GM18526 (cell line): ENCODE data around the gene SWT1.

ENCODE experiments used
- POLR2A ChIP-seq: IDR thresholded peaks from 3 replicates; pipeline ENCODE4 v1.6.1; 2011; ENCODE audit not compliant: insufficient read length; ENCODE audit errors: extremely low read depth

SWT1 gene

DNA sequence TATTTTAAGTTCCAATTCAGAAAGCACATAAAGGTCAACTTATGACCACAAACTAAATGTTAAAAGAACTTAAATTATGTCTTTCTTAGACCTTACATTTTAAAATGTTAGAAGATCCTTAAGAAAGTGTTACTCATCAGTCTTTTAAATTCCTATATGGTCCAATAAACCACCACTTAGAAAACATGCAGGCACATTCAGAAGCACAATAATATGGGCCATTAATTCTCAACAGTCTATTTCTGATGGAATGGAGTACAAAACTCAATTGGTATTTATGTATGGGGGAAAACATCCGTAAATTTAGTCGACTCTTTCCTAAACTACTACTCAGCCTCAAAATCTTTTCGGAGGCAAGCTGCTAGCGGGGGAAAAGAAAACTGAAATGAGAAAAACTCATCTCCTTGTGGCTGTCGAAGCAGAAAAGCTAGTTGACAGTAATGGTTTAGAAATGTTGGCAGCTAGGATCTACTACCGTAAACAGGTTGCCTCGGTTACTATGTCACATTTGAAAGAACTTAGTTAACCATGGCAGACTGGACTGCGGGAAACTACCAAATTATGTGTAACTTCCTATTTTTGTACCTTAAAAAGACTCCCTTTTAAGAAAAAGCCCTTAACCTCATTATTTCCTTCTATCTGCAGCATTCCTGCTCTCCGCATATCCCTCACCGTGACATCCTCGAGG is 1.2 kb upstream of the SWT1 start:
- TF ChIP-seq POLR2A: no peak

DNA sequence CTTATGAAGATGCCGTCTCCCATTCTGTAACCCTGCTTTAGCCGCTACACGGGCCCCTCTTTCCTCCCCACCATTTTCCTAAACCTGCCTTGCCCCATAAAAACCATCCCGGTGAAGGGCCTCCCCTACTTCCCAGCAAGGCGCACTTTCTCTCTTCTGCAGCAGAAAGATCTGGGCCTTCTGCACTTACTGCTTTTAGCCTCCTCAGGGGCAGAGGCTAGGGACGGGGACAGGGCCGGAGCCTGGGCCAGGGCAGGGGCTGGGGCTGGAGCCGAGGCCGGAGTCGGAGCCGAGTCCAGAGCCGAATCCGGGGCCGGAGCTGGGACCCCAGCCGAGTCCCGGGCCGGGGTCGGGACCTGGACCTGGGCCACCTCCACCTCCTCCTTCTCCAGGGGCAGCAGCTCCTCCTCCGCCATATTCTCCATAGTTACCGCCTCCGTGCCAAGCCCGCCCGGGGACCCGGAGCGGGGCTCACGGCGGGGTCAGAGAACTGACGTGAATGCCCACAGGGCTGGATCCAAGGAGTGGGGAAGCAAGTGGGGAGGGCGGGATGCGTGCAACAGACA is 596 bp upstream of the SWT1 start:
- TF ChIP-seq POLR2A: no peak

DNA sequence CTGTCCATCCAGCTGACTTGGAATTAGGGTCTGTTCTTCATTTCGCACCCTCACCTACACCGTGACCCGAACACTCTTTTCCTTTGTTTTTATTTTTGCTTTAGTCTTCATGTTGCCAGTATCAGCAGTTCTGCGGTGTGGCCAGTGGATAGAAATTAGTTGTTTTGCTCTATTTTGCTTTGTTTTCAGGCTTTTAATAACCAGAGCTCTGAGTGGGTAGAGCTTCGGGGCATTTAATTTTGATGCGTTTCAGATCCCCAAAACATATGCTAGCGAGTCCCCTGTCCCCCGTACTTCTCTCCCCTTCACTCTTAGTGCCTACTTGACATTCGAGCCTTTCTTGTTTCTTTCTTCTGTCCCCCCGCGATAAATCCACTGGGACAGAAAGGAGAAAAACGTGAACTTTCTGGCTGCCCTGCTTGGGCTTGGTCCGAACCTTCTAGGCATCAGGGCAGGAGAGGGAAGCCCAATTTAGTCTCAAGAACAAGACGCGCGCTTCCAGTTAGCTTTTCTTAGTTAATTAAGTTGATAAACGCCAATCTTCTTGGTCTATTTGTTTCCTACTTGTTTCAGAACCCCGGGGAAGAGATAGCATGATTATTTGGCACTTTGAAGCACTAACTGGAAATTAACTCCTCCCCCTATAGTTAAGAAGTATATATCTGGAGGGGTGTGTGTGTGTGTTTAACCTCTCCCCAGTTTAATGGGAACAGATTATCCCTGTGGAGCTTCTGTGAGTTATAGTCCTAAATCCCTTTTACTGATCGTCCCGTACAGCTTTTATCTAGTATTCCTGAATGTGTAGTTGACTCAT is 839 bp downstream of the SWT1 start:
- no peak for TF ChIP-seq POLR2A

DNA sequence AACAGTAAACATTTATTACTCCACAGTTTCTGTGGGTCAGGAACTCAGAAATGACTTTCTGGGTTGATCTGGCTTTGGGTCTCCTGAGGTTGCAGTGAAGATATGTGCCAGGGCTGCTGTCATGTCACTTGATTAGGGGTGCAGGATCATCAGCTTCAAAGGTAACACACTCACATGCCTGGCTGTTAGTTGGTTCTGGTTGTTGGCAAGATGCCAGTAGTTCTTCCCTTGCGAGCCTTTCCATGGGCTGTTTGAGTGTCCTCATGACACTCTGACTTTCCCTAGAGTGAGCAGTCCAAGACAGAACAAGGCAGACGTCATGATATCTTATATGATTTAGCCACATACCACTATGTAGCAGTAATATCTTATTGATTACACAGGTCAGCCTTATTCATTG is 1.8 kb downstream of the SWT1 start:
- TF ChIP-seq POLR2A: no peak

DNA sequence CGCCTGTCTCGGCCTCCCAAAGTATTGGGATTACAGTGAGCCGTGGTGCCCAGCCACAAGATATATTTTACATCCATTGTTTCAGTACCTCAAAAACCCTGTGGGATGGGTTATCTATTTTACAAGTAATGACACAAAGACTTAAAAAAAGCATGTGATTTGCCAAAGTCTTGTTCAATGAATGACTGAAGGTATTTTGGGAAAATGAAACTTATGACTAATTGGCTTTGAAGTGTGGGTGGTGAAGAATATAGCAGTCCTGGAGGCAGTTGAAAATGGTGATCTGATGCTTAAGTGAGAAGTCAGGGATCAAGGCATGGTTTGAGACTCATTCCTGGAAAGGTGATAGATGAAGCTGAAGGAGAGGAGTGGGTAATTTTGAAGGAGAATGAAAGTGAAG is 3.0 kb downstream of the SWT1 start:
- TF ChIP-seq POLR2A: no peak

DNA sequence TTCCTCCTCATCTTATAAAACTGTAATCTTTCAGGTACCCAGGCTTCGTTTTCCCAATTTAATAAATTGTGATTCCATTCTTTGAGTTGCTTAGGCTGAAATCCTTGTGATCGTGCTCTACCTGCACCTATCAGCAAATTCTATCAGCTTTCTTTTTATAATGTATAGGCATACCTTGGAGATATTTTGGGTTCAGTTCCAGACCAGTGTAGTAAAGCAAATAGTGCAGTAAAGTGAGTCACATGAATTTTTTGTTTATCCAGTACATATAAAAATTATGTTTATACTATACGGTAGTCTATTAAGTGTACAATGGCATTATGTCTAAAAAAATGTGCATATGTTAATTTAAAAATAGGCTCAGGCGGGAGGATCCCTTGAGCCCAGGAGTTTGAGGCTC is 5.5 kb downstream of the SWT1 start:
- TF ChIP-seq POLR2A: no peak

DNA sequence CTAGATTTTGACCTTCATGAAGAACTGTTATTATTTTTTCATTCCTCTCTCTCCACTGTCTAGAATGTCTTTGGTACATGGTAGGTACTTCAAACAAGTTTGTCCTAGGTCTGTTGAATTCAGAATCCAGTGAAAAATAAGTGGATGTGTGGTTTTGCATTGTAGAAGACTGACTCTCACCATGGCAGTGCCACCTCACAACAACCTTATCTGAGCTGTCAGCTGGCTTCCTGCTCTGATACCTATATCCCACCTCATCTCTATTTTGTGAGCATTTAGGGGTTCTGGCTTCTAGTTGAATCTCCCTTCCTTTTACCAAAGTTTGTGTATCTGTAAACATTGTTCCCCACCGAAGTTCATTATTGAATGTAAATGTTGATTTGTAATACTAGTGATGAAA is 9.1 kb downstream of the SWT1 start:
- TF ChIP-seq POLR2A: no peak

DNA sequence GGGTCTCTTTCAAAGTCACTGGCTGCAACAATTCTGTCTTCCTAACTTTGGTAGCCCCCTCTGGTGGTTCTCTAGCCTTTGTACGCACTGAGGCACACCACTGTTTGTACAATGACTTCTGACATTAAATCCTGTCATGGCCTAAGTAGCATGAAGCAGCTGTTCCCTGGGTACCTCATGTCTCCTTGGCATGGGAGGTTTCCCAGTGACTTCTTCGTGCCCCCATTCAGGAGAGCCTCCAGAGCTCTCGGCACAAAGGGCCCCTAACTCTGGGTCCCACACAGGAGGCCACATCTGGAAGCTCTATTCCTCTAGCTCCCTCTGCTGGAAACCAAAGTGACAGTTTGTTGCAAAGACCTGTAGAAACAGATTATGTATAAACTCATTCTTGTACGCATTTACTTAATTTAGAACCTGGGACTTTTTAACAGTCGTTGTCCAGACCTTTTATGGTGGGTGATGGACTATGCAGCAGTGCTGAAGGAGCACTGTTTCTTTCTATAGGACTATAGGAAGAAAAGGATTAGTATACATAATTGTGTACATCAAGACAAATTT is 13.4 kb downstream of the SWT1 start:
- no peak for TF ChIP-seq POLR2A

DNA sequence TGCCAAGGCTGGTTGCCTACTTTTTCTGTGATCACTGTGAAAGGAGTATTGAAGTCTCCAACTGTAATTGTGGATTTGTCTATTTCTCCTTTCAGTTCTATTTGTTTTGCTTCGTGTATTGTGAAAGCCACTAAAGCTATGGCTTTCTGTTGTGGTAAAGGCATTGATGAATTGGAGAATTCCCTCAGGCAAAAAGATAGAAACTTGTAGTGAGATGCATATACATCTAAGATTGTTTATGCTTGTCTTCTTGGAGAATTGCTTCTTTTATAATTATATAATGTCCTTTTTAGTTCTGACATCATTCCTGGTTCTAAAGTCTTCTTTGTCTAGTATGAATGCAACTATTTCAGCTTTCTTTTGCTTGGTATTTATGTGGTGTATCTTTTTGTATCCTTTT is 36.8 kb downstream of the SWT1 start:
- TF ChIP-seq POLR2A: no peak

DNA sequence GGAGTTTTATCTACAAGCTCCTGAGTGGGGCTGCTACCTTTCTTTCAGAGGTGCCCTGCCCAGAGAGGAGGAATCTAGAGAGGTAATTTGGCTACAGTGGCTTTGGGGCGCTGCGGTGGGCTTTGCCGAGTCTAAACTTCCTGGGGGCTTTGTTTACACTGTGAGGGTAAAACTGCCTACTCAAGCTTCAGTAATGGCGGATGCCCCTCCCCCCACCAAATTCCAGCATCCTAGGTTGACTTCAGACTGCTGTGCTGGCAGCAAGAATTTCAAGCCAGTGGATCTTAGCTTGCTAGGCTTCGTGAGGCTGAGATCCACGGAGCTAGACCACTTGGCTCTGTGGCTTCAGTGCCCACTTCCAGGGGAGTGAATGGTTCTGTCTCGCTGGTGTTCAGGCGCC is 43.9 kb downstream of the SWT1 start:
- no peak for TF ChIP-seq POLR2A

DNA sequence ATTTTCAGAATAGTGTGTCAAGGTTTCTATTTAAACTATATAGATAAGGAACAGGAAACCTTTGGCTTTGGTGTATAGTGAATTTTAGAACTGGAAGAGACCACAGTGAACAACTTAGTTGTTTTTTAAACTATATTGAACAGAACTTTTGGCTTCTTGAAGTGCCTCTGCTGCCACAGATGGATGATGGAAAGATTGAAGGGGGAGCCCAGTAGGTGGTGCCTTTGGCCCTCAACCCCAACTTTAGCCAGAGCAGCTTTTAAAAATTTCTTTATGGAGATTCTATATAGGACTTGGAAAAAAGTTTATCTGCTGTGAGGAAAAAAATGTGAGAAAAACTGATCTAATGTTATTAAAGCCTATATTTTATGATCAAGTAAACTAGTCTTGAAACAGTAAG is 50.2 kb downstream of the SWT1 start:
- no peak for TF ChIP-seq POLR2A

DNA sequence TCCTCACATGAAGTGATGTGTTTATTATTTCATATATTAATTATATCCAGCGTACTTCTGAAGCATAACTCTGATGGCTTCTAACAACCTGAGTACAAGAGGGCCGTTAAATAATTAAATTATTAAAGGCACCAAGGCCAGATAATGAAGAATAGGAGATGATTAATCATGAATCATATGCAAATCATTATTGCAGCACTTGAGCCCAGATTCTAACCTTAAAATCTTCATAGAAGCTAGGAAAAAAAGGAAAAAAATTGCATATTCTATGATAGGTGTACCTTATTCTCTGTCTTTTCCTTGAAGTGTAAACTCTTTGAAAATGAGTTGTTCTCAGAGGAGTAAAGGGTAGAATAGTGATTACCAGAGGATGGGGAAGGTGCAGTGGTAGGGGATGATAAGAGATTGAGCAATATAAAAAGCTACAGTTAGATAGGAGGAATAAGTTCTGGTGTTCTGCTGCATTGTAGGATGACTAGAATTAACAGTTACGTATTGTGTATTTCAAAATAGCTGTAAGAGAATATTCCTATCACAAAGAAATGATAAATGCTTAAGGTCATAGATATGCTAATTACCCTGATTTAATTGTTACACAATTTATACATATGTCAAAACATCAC is 51.1 kb downstream of the SWT1 start:
- TF ChIP-seq POLR2A: no peak

DNA sequence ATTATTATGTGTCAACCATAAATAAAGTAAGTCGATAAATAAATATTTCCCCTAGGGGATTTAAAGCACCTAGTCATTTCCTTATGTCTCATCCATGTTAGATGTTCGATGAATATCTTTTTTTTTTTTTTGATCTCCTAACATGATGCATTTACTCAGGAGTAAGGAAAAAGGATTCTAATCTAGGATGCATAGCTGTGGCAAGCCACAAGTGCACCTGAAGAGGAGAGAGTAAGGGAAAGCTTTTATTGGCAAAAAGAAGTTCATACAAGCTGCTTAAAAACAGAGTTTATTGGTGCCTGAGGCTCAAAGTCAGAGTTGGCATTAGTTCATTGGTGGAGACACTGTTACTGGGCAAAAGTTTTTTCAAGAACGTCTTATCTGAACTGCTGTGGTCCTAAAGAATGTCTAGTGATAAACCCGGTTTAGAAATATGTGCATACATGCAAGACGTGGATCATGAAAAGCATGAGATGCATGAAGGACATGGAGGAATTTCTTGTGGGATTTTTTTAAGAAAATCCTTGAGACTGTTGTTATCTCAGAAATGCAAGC is 51.7 kb downstream of the SWT1 start:
- no peak for TF ChIP-seq POLR2A

DNA sequence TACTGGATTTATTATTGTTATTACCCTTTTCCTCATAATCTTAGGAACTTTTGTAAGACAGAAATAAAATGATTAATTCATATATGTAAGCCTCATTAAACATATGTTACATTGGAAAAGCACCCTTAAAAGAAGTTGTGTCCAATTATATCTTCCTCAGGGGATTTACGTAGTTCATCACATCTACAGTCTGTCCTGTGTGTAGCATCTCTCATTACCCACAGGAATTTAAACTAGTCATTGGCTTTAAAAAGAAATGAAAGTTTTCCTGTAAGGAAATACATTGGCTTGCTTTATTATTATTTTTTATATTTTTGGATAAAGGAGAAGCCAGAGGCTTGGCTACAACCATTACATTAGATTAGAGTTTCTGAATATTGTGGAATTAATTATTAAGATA is 56.1 kb downstream of the SWT1 start:
- no peak for TF ChIP-seq POLR2A

DNA sequence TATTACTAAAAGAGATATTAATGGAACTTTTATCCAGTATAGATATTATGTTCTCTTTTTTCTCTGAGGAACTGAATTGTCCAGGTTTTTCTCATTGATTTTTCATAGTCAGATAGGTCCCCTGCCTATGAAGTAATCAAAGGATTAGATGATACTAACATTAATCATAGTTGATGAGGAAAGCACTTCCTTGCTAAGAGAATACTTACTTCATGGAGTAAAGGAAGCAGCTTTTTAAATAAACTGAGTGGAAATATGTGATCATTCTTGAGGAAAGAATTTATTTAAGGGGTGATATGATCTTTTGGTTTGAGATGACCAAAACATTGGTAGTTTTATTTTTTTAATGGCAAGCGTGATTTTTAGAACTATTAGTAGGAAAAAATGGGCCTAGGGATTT is 58.9 kb downstream of the SWT1 start:
- no peak for TF ChIP-seq POLR2A

DNA sequence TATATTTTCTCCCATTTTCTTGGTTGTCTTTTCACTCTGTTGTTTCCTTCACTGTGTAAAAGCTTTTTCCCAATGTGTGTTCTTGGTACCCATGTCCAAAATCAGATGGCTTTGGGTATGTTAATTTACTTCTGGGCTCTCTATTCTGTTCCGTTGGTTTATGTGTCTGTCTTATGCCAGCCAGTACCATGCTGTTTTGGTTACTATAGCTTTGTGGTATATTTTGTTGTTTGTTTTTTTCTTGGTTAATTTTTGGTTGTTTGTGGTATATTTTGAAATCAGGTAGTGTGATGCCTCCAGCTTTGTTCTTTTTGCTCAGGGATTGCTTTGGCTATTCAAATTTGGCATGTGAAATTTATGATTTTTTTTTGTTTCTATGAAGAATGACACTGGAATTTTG is 67.2 kb downstream of the SWT1 start:
- no peak for TF ChIP-seq POLR2A

DNA sequence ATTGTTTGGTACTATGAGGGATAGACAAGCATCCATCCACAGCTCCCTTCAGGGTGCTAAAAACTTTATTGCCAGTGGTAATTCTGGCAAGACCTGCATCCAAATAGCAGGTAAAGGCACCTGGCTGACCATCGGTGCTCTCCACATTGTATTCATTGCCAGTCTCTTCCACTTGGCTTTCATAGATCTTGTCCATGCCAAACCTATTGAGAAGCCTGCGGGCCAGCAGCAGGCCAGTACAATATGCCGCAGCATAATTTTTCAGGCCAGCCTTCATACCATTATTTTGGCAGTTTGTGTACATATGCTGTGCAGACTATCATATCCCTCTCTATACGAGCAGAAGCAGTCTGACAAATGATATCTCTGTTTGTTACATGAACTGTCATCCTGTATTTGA is 70.2 kb downstream of the SWT1 start:
- no peak for TF ChIP-seq POLR2A
